ENCODE data around the gene NOXA1. TPM values are rescaled to one million over a fixed set of nuclear protein-coding genes. Genes with fewer than 3 reads are reported as not detected.

NOXA1 gene
- total and polyA plus RNA-seq, 2 donors from 2014 or later: 19.1 to 21.8 TPM

- H3K4me1 ChIP-seq (ENCODE audit: control insufficient read depth in 2 of 3, insufficient read depth in 2 of 3, low read depth in 1 of 3, low read length in 3 of 3): peaks cover 0 to 6% (median 0%) of the 10 kb centered on the region in 3 donors
- intact Hi-C loops (cut with DNase I): no loop called here
- H3K9me3 ChIP-seq (ENCODE audit: control insufficient read depth in 2 of 3, insufficient read depth in 1 of 3, low read length in 3 of 3): no peaks in the 10 kb centered on the region
- TF ChIP-seq CTCF (IDR thresholded peaks at IDR 0.05; ENCODE audit: borderline replicate concordance, extremely low read depth, insufficient read depth): no peak
- H3K4me3 ChIP-seq (ENCODE audit: low read length in 3 of 3): no peak overlapping the region
- H3K27me3 ChIP-seq (ENCODE audit: control insufficient read depth, insufficient read depth, low read length): no peaks in the 10 kb centered on the region
- H3K9ac ChIP-seq (ENCODE audit: low read length in 3 of 3): no peak overlapping the region
- DNase-seq (peak in 2 of 5 donors; percentile 6 to 75), FAIRE-seq (no peak)
- no peak overlapping the region for H3K27ac ChIP-seq (ENCODE audit: low read depth in 2 of 2, low read length in 2 of 2)
- no peaks in the 10 kb centered on the region for H3K36me3 ChIP-seq (ENCODE audit: control insufficient read depth in 2 of 3, insufficient read depth in 3 of 3, low read length in 3 of 3)
These were observed 22.8 kb downstream of the NOXA1 start for GRCh38 chr9:137445930-137446431.

GRCh38 chr9:137446851-137447471 is 23.8 kb downstream of the NOXA1 start:
- H3K36me3 ChIP-seq (ENCODE audit: control insufficient read depth in 2 of 3, insufficient read depth in 3 of 3, low read length in 3 of 3): no peaks in the 10 kb centered on the region
- no peaks in the 10 kb centered on the region for H3K9me3 ChIP-seq (ENCODE audit: control insufficient read depth in 2 of 3, insufficient read depth in 1 of 3, low read length in 3 of 3)
- intact Hi-C loops (cut with DNase I): no loop called here
- no peak overlapping the region for H3K9ac ChIP-seq (ENCODE audit: low read length in 3 of 3)
- TF ChIP-seq CTCF (IDR thresholded peaks at IDR 0.05; ENCODE audit: borderline replicate concordance, extremely low read depth, insufficient read depth): no peak
- no peaks in the 10 kb centered on the region for H3K27me3 ChIP-seq (ENCODE audit: control insufficient read depth, insufficient read depth, low read length)
- FAIRE-seq (no peak), DNase-seq (peak in 1 of 5 donors; percentile 67)
- H3K27ac ChIP-seq (ENCODE audit: low read depth in 2 of 2, low read length in 2 of 2): no peak overlapping the region
- no peak overlapping the region for H3K4me3 ChIP-seq (ENCODE audit: low read length in 3 of 3)
- peaks cover 0 to 6% (median 0%) of the 10 kb centered on the region in 3 donors for H3K4me1 ChIP-seq (ENCODE audit: control insufficient read depth in 2 of 3, insufficient read depth in 2 of 3, low read depth in 1 of 3, low read length in 3 of 3)

GRCh38 chr9:137447722-137448601 is 24.8 kb downstream of the NOXA1 start:
- intact Hi-C loops (cut with DNase I): no loop called here
- H3K9ac ChIP-seq (ENCODE audit: low read length in 3 of 3): no peak overlapping the region
- no peaks in the 10 kb centered on the region for H3K36me3 ChIP-seq (ENCODE audit: control insufficient read depth in 2 of 3, insufficient read depth in 3 of 3, low read length in 3 of 3)
- no peak for TF ChIP-seq CTCF (IDR thresholded peaks at IDR 0.05; ENCODE audit: borderline replicate concordance, extremely low read depth, insufficient read depth)
- no peaks in the 10 kb centered on the region for H3K27me3 ChIP-seq (ENCODE audit: control insufficient read depth, insufficient read depth, low read length)
- H3K4me3 ChIP-seq (ENCODE audit: low read length in 3 of 3): no peak overlapping the region
- DNase-seq: peak in 4 of 5 donors; percentile 21 to 74 (median 47)
- peaks cover 0 to 6% (median 0%) of the 10 kb centered on the region in 3 donors for H3K4me1 ChIP-seq (ENCODE audit: control insufficient read depth in 2 of 3, insufficient read depth in 2 of 3, low read depth in 1 of 3, low read length in 3 of 3)
- H3K9me3 ChIP-seq (ENCODE audit: control insufficient read depth in 2 of 3, insufficient read depth in 1 of 3, low read length in 3 of 3): no peaks in the 10 kb centered on the region
- no peak overlapping the region for H3K27ac ChIP-seq (ENCODE audit: low read depth in 2 of 2, low read length in 2 of 2)
- no peak for FAIRE-seq
